H1 (cell line): ENCODE results near the gene SLC39A7. TPM values are rescaled to one million over a fixed set of nuclear protein-coding genes. Genes with fewer than 3 reads are reported as not detected.

Experiments
- CTCF ChIA-PET: fragments of 300-600 bp; sonication (Branson Sonifier 250); formaldehyde crosslinking; loops from one replicate; lab custom pipeline; 2021; ENCODE audit not compliant: partially characterized antibody; lab: Charles Lee
- POLR2A ChIA-PET: fragments of 300-600 bp; sonication (Branson Sonifier 250); formaldehyde crosslinking; loops from one replicate; lab custom pipeline; 2021; ENCODE audit warnings: inconsistent platforms; ENCODE audit not compliant: partially characterized antibody; lab: Charles Lee
- DNase-seq, 2 experiments: peaks; one replicate each; pipeline versions ENCODE4 v3.0.0 to v3.0.0-alpha.2; 2010 to 2022; ENCODE audit warnings: low spot score in 2 of 2, low read depth in 1 of 2, mixed read lengths in 1 of 2
- FAIRE-seq: peaks from 2 replicates; lab custom pipeline; 2011; peaks lifted over from hg19 to GRCh38; lab: Jason Lieb, UNC
- H2AFZ ChIP-seq: 2 replicates; pipeline ENCODE4 v1.8.1; 2012; ENCODE audit warnings: low read length, inconsistent platforms
- H2AK5ac ChIP-seq: 2 replicates; pipeline ENCODE4 v1.6.1; 2013; ENCODE audit warnings: low read depth, low read length
- H2BK120ac ChIP-seq: replicated peaks from 2 replicates; pipeline ENCODE3; 2013; ENCODE audit warnings: low read depth, low read length, inconsistent platforms
- H2BK12ac ChIP-seq: 2 replicates; pipeline ENCODE4 v1.6.1; 2013; ENCODE audit warnings: low read depth, low read length
- H2BK15ac ChIP-seq: 2 replicates; pipeline ENCODE4 v1.6.1; 2013; ENCODE audit warnings: low read length
- H2BK20ac ChIP-seq: 2 replicates; pipeline ENCODE4 v1.6.1; 2013; ENCODE audit warnings: low read length
- H2BK5ac ChIP-seq: 2 replicates; pipeline ENCODE4 v1.6.1; 2013; ENCODE audit warnings: low read depth, low read length
- H3K14ac ChIP-seq: 2 replicates; pipeline ENCODE4 v1.6.1; 2013; ENCODE audit warnings: inconsistent platforms; ENCODE audit not compliant: insufficient read length
- H3K18ac ChIP-seq: 2 replicates; pipeline ENCODE4 v1.6.1; 2013; ENCODE audit warnings: low read length; ENCODE audit errors: extremely low read depth
- H3K23ac ChIP-seq: 2 replicates; pipeline ENCODE4 v1.6.1; 2013; ENCODE audit warnings: inconsistent platforms; ENCODE audit not compliant: insufficient read length
- H3K23me2 ChIP-seq: 2 replicates; pipeline ENCODE4 v1.6.1; 2013; ENCODE audit warnings: low read depth, low read length
- H3K27ac ChIP-seq: 2 replicates; pipeline ENCODE4 v1.6.1; 2011; ENCODE audit warnings: low read depth, low read length, inconsistent platforms
- H3K27me3 ChIP-seq, 4 experiments: replicated peaks in 1 of 4; 1 replicate in 1 of 4; 2 replicates in 3 of 4; pipeline versions ENCODE4 v1.6.1 to v1.8.1; 2011 to 2013; ENCODE audit warnings: low read length in 3 of 4, mild to moderate bottlenecking in 3 of 4, inconsistent platforms in 2 of 4, mixed read lengths in 2 of 4, moderate library complexity in 1 of 4; ENCODE audit not compliant: control insufficient read depth in 3 of 4, insufficient read depth in 3 of 4; ENCODE audit errors: extremely low read depth in 1 of 4
- H3K36me3 ChIP-seq, 4 experiments: 2 replicates each; pipeline versions ENCODE4 v1.6.1 to v1.8.1; 2011 to 2013; ENCODE audit warnings: mild to moderate bottlenecking in 4 of 4, low read length in 3 of 4, moderate library complexity in 2 of 4, control low read depth in 1 of 4, inconsistent platforms in 1 of 4; ENCODE audit not compliant: insufficient read depth in 4 of 4, control insufficient read depth in 2 of 4
- H3K4ac ChIP-seq: replicated peaks from 2 replicates; pipeline ENCODE3; 2013; ENCODE audit warnings: low read length, low read depth, mixed read lengths, inconsistent platforms; ENCODE audit not compliant: insufficient read length
- H3K4me1 ChIP-seq, 4 experiments: replicated peaks in 1 of 4; 1 replicate in 1 of 4; 2 replicates in 3 of 4; pipeline versions ENCODE4 v1.6.1 to v1.8.1; 2011 to 2013; ENCODE audit warnings: low read length in 3 of 4, inconsistent platforms in 2 of 4, mixed read lengths in 1 of 4; ENCODE audit not compliant: insufficient read depth in 4 of 4, control insufficient read depth in 3 of 4
- H3K4me2 ChIP-seq, 2 experiments: 2 replicates each; pipeline versions ENCODE4 v1.6.1 to v1.8.1; 2011 to 2013; ENCODE audit warnings: low read depth in 2 of 2, low read length in 2 of 2, control low read depth in 1 of 2, inconsistent platforms in 1 of 2, mild to moderate bottlenecking in 1 of 2; ENCODE audit not compliant: insufficient read depth in 1 of 2
- H3K4me3 ChIP-seq, 4 experiments: fragments of 200-600, 300-600 bp in 1 of 4; sonication (generic), shearing (Covaris generic), sonication (Bioruptor Twin) in 1 of 4; 2 replicates each; pipeline versions ENCODE4 v1.5.1 to v1.8.1; 2011 to 2016; ENCODE audit warnings: low read length in 4 of 4, low read depth in 3 of 4, control low read depth in 2 of 4, inconsistent platforms in 2 of 4, mild to moderate bottlenecking in 2 of 4, mixed read lengths in 1 of 4, moderate library complexity in 1 of 4; ENCODE audit not compliant: insufficient read depth in 2 of 4; ENCODE audit errors: extremely low read depth in 1 of 4
- H3K56ac ChIP-seq: replicated peaks from 2 replicates; pipeline ENCODE3; 2013; ENCODE audit warnings: low read depth, mild to moderate bottlenecking, mixed read lengths, low read length, inconsistent platforms; ENCODE audit not compliant: insufficient read length
- H3K79me1 ChIP-seq: 2 replicates; pipeline ENCODE4 v1.6.1; 2013; ENCODE audit warnings: low read depth, low read length, control low read depth
- H3K79me2 ChIP-seq, 2 experiments: 2 replicates each; pipeline versions ENCODE4 v1.6.1 to v1.8.1; 2012 to 2013; ENCODE audit warnings: low read length in 2 of 2, mild to moderate bottlenecking in 2 of 2, inconsistent platforms in 1 of 2; ENCODE audit not compliant: insufficient read depth in 2 of 2, control insufficient read depth in 1 of 2
- H3K9ac ChIP-seq, 4 experiments: replicated peaks in 1 of 4; 1 replicate in 1 of 4; 2 replicates in 3 of 4; pipeline versions ENCODE4 v1.6.1 to v1.8.1; 2011 to 2013; ENCODE audit warnings: low read depth in 3 of 4, low read length in 3 of 4, control low read depth in 2 of 4, mild to moderate bottlenecking in 2 of 4, moderate library complexity in 2 of 4, inconsistent platforms in 1 of 4; ENCODE audit errors: extremely low read depth in 1 of 4
- H3K9me3 ChIP-seq, 2 experiments: 2 replicates each; pipeline versions ENCODE4 v1.6.1 to v1.8.1; 2012 to 2013; ENCODE audit warnings: mild to moderate bottlenecking in 2 of 2, moderate library complexity in 2 of 2, control low read depth in 1 of 2, inconsistent platforms in 1 of 2, low read depth in 1 of 2, low read length in 1 of 2, mixed read lengths in 1 of 2; ENCODE audit not compliant: insufficient read depth in 2 of 2
- H4K20me1 ChIP-seq, 2 experiments: replicated peaks in 1 of 2; 2 replicates each; pipeline versions ENCODE3 to v1.8.1; 2011 to 2013; ENCODE audit warnings: inconsistent platforms in 2 of 2, low read length in 2 of 2, mild to moderate bottlenecking in 1 of 2; ENCODE audit not compliant: insufficient read depth in 2 of 2, control insufficient read depth in 1 of 2
- H4K5ac ChIP-seq: 2 replicates; pipeline ENCODE4 v1.6.1; 2013; ENCODE audit warnings: low read length, low read depth, mixed read lengths, inconsistent platforms; ENCODE audit not compliant: insufficient read length
- H4K8ac ChIP-seq: 2 replicates; pipeline ENCODE4 v1.8.0; 2013; ENCODE audit warnings: mild to moderate bottlenecking, moderate library complexity, low read length, inconsistent platforms; ENCODE audit not compliant: insufficient read depth; ENCODE audit errors: extremely low read depth
- H4K91ac ChIP-seq: replicated peaks from 2 replicates; pipeline ENCODE3; 2013; ENCODE audit warnings: low read length, mixed read lengths, inconsistent platforms; ENCODE audit not compliant: insufficient read length
- ASH2L ChIP-seq: fragments of 200-600, 300-600 bp; sonication (generic); IDR thresholded peaks from one replicate; pipeline ENCODE4 v1.7.1; 2017; ENCODE audit warnings: low read length
- CHD2 ChIP-seq: IDR thresholded peaks from 2 replicates; pipeline ENCODE4 v1.6.1; 2012; ENCODE audit warnings: low read length, improper control_type of control experiment
- CTCF ChIP-seq, 3 experiments: IDR thresholded peaks; 1 replicate in 2 of 3; 2 replicates in 1 of 3; pipeline versions ENCODE4 v1.5.1 to v1.6.1; 2011; ENCODE audit warnings: low read length in 3 of 3, mild to moderate bottlenecking in 3 of 3, inconsistent platforms in 2 of 3, low read depth in 1 of 3, moderate library complexity in 1 of 3; ENCODE audit not compliant: insufficient read depth in 1 of 3; ENCODE audit errors: control extremely low read depth in 1 of 3
- E2F6 ChIP-seq: IDR thresholded peaks from 2 replicates; pipeline ENCODE4 v1.6.1; 2012; ENCODE audit warnings: inconsistent platforms
- RAD21 ChIP-seq, 2 experiments: IDR thresholded peaks in 1 of 2; conservative IDR thresholded peaks in 1 of 2; 2 replicates each; pipeline ENCODE4 v1.6.1; 2011; ENCODE audit warnings: low read depth in 2 of 2, low read length in 2 of 2, improper control_type of control experiment in 1 of 2, inconsistent platforms in 1 of 2, mild to moderate bottlenecking in 1 of 2, moderate library complexity in 1 of 2
- SIX5 ChIP-seq: IDR thresholded peaks from 2 replicates; pipeline ENCODE4 v1.6.1; 2011; ENCODE audit warnings: mild to moderate bottlenecking, low read depth, low read length
- TBP ChIP-seq: IDR thresholded peaks from 2 replicates; pipeline ENCODE4 v1.6.1; 2011; ENCODE audit warnings: low read depth, low read length, improper control_type of control experiment
- WGBS, 2 experiments: shearing (Covaris generic) in 1 of 2; methylation state at CpG; one replicate each; pipeline versions ENCODE4 v1.1.6 to v1.1.7; 2013 to 2015; ENCODE audit warnings: low lambda C conversion rate in 2 of 2, mixed read lengths in 2 of 2, inconsistent platforms in 1 of 2, low coverage in 1 of 2, missing lambda C conversion rate in 1 of 2; ENCODE audit not compliant: insufficient replicate concordance in 2 of 2, insufficient coverage in 1 of 2, insufficient read length in 1 of 2; ENCODE audit errors: extremely low coverage in 1 of 2, missing lambda C conversion rate in 1 of 2; 5-methylcytosine and 5-hydroxymethylcytosine counted together
- polyA plus RNA-seq, 7 experiments: library from polyadenylated mRNA; depleted of rRNA in 3 of 7; stranded (reverse) in 5 of 7; unstranded in 2 of 7; fragments of >200 nt in 5 of 7; fragments of 200-250 nt in 2 of 7; gene quantifications; 1 replicate in 5 of 7; 2 replicates in 1 of 7; 4 replicates in 1 of 7; pipeline versions ENCODE4 v1.2.1 to v1.2.3, GENCODE V29; 2011 to 2013; ENCODE audit warnings: missing spikeins in 2 of 7, mixed read lengths in 2 of 7
- total RNA-seq: library from RNA; stranded (reverse); fragmentation: NEBNext Ultra II Directional; extraction: Animal tissue kit (Norgen Biotek cat#: 25700); gene quantifications from 2 replicates; pipeline ENCODE4 v1.2.1, GENCODE V29; 2021

SLC39A7 gene
- total and polyA plus RNA-seq, 2 of the 8 experiments (the other 6 are each of a cell fraction or from before 2014, with no cell fraction given): 63.3 to 123 TPM

GRCh38 chr6:33247977-33248642 is 47.4 kb downstream of the SLC39A7 start:
- no peak overlapping the region for H3K9ac ChIP-seq
- H3K79me1 ChIP-seq: no peaks in the 10 kb centered on the region
- H4K8ac ChIP-seq: no peak overlapping the region
- H4K20me1 ChIP-seq: no peaks in the 10 kb centered on the region
- ChIA-PET CTCF (interaction anchor here (0.5 to 7.9 kb wide), 41 partner anchors 12 to 1574 kb away, joined by 3 to 107 read pairs (median 5); partner anchors contain the start of genes HSD17B8, RING1, RPS18 and VPS52), POLR2A (interaction anchor here (0.6 to 2.2 kb wide), 18 partner anchors 8 to 276 kb away, joined by 3 to 15 read pairs (median 5); partner anchors contain the start of genes HSD17B8, RGL2, RING1 and RPS18)
- H2BK12ac ChIP-seq: no peak overlapping the region
- no peak overlapping the region for H3K14ac ChIP-seq
- H3K36me3 ChIP-seq: peaks cover 0 to 2% (median 0%) of the 10 kb centered on the region in 4 experiments; a peak in 1 of 8 replicates
- WGBS, 2 experiments: 9% methylated on average over 17 of the region's 28 CpGs; no CpG with 5 or more reads in 1 of the 2 experiments
- peak overlapping the region; percentile 5 to 70 (median 52); a peak in 7 of 8 replicates for H3K4me3 ChIP-seq
- no peak overlapping the region for H4K91ac ChIP-seq
- H2AK5ac ChIP-seq: no peak overlapping the region
- no peak overlapping the region for H3K18ac ChIP-seq
- peak; percentile 75 to 98 for DNase-seq
- H2BK5ac ChIP-seq: no peak overlapping the region
- peak overlapping the region; percentile 54; the same call in 1 of the 2 replicates for H2AFZ ChIP-seq
- no peak overlapping the region for H3K56ac ChIP-seq
- H3K79me2 ChIP-seq: no peaks in the 10 kb centered on the region
- H4K5ac ChIP-seq: no peak overlapping the region
- H3K27ac ChIP-seq: no peak overlapping the region
- peaks cover 9% of the 10 kb centered on the region; the same call in 1 of the 2 replicates for H3K23me2 ChIP-seq
- peak overlapping the region; percentile 63 to 98 for H3K4me2 ChIP-seq
- no peak overlapping the region for H3K23ac ChIP-seq
- no peak overlapping the region for H2BK15ac ChIP-seq
- H2BK20ac ChIP-seq: no peak overlapping the region
- no peak for TF ChIP-seq CHD2
- 0 out of 2 replicates have a peak, but pooled peaks have one; percentile 28 for TF ChIP-seq E2F6
- peak; percentile 88 to 96 (median 92) for TF ChIP-seq CTCF (IDR thresholded peaks at IDR 0.05; ENCODE audit: control extremely low read depth in 1 of 3, insufficient read depth in 1 of 3, low read depth in 1 of 3, low read length in 3 of 3)
- peak; percentile 10 for TF ChIP-seq ASH2L
- TF ChIP-seq SIX5: no peak
- TF ChIP-seq RAD21 (IDR thresholded peaks at IDR 0.05 in 1 of 2, conservative IDR thresholded peaks at IDR 0.05 in 1 of 2; ENCODE audit: low read depth in 2 of 2, low read length in 2 of 2): peak; percentile 93 to 95
- TF ChIP-seq TBP: 0 out of 2 replicates have a peak, but pooled peaks have one; percentile 21
- TF ChIP-seq, all 59 proteins: peak for 5
- H2BK120ac ChIP-seq: no peak overlapping the region
- H3K9me3 ChIP-seq: no peaks in the 10 kb centered on the region
- peaks cover 0 to 10% (median 7%) of the 10 kb centered on the region in 4 experiments; a peak in 4 of 7 replicates for H3K4me1 ChIP-seq
- H3K4ac ChIP-seq: no peak overlapping the region
- peak; percentile 28 for FAIRE-seq
- H3K27me3 ChIP-seq: peaks cover 0 to 21% (median 11%) of the 10 kb centered on the region in 4 experiments; a peak in 6 of 7 replicates
